GM15510 (cell line): Measurements from ENCODE around the gene LILRB5.

Source experiments
- POLR2A ChIP-seq: IDR thresholded peaks from 3 replicates; pipeline ENCODE4 v1.6.1; 2011; ENCODE audit warnings: borderline replicate concordance; ENCODE audit not compliant: insufficient read length; ENCODE audit errors: extremely low read depth

The LILRB5 gene

DNA sequence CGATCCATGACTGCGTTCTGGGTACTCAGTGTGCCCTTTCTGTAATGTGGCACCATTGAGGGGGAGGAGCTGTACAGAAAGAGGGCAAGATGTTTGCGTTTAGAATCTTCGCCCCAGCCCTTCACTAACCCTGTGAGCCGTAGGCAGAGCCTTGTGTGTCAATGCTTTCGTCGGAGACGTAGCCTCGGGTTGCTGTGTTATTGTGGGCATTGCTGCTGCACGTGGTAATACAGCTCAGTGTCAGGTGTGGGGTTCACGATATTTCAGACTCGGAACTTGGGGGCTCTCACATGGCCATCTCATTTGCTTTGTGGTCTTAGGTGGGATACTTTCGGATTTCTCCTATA, 50.3 kb downstream of the LILRB5 start:
- no peak for TF ChIP-seq POLR2A

DNA sequence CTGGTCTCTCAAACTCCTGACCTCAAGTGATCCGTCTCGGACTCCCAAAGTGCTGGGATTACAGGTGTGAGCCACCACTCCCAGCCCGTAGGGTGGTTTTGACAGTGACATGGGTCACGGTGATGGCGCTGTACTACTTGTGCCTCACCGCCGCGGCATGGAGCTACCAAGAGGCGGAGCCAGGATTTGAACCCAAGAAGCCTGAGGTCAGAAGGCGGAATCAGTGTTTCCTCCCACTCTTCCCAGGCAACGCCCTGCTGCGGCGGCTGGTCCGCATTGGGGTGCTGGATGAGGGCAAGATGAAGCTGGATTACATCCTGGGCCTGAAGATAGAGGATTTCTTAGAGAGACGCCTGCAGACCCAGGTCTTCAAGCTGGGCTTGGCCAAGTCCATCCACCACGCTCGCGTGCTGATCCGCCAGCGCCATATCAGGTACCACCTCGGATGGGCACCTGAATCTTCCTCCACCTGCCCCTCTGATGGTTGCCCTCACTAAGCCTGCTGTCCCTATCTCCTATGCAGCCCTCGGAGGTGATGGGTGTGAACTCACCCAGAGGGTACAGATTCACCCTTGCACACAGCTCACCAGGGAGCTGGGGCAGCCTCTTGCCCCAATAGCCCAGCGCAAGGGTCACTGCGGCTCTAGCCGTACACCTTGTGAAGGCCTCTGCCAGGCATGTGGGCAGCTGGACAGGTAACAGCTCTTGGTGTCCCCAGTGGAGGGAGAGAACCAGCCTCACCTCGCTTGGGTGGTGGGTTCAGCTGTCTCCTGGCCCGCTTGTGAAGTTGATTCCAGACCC, 50.8 kb downstream of the LILRB5 start:
- TF ChIP-seq POLR2A: no peak

DNA sequence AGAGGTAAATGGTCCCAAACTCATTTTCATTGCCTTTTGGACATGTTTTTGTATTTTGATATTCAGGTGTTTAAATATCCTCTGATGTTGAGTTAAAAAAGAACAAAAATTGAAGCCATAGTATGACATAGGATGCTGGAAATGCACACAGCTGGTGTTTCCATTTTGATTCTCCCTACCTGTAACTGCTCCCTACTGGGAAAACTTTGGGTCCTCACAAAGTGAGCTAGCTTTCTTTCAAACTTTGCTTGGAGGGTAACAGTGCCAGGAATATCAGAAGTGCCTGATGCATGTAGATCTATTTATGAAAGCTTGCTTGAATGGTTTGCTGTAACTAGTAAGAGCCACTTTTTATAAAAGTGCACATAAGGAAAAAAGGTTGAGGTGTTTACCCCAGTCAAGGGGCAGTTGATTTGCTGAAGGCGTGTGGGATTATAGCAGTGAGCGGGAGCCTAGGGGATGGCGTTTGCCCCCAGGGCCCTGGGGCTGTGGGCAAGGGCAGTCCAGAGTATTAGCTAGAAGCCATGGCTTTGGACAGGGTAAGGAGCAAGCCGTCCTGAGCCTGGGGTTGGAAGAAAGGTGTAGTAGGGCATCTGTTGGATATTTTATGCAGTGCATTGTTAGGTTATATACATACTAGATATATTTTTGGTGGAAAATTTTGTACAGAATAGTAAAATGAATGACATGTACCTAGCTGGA, 52.2 kb downstream of the LILRB5 start:
- no peak for TF ChIP-seq POLR2A

DNA sequence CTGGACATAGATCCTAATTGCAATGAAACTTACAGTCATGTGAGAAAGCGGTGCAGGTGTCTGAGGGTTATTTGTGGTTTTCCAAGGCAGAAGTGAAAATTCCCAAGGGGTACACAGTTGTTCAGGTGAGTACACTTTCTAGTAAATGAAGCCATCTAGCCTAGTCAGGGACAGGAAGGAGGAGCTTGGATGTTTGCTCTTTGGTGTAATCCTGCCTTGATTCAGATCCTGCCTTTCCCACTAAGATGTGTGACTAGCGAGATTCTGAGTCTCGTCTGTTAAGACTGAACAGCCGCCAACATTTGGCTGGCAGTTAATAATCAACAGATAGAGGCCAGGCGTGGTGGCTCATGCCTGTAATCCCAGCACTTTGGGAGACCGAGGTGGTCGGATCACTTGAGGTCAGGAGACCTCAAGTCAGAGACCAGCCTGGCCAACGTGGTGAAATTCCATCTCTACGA, 53.9 kb downstream of the LILRB5 start:
- TF ChIP-seq POLR2A: no peak

DNA sequence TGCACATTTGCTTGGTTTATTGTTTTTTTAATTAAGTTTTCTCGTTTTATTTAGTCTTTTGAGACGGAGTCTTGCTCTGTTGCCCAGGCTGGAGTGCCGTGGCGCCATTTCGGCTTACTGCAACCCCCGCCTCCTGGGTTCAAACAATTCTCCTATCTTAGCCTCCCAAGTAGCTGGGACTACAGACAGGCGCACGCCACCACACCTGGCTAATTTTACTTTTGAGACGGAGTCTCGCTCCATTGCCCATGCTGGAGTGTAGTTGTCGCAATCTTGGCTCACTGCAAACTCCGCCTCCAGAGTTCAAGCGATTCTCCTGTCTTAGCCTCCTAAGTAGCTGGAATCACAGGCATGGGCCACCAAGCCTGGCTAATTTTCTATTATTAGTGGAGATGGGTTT, 55.1 kb downstream of the LILRB5 start:
- no peak for TF ChIP-seq POLR2A

DNA sequence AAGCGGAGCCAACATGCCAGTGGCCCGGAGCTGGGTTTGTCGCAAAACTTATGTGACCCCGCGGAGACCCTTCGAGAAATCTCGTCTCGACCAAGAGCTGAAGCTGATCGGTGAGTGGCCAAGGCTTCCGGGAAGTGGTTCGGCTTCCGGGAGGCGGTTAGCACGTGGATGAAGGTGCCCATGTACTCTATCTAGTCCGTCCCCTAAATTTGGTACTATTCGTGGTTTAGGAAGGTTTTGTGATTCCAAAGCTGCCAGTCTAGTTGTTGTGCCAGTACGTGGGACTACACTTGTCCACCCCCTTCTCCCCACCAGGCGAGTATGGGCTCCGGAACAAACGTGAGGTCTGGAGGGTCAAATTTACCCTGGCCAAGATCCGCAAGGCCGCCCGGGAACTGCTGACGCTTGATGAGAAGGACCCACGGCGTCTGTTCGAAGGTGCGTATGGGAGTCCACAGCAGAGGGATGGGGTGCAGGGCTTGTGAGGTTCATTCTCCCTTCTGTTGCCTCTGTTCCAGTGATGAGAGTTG, 55.8 kb downstream of the LILRB5 start:
- no peak for TF ChIP-seq POLR2A
